HG03439 (cell line): ENCODE measurements around the gene SAPCD2.
A peak's percentile ranks its signal among the peaks of the same experiment; 100 is the strongest.

Experiments
- ATAC-seq: cut with Tn5 transposase; IDR thresholded peaks from one replicate; pipeline ENCODE4 v1.9.1; 2021; ENCODE audit warnings: mild to moderate bottlenecking, moderate library complexity; ENCODE audit not compliant: unreplicated experiment

SAPCD2 gene

GRCh38 chr9:137082925-137083290 lies 12.6 kb upstream of the SAPCD2 start:
- ATAC-seq, result no peak

GRCh38 chr9:137082222-137082924 lies 12.0 kb upstream of the SAPCD2 start:
- ATAC-seq, result no peak

DNA sequence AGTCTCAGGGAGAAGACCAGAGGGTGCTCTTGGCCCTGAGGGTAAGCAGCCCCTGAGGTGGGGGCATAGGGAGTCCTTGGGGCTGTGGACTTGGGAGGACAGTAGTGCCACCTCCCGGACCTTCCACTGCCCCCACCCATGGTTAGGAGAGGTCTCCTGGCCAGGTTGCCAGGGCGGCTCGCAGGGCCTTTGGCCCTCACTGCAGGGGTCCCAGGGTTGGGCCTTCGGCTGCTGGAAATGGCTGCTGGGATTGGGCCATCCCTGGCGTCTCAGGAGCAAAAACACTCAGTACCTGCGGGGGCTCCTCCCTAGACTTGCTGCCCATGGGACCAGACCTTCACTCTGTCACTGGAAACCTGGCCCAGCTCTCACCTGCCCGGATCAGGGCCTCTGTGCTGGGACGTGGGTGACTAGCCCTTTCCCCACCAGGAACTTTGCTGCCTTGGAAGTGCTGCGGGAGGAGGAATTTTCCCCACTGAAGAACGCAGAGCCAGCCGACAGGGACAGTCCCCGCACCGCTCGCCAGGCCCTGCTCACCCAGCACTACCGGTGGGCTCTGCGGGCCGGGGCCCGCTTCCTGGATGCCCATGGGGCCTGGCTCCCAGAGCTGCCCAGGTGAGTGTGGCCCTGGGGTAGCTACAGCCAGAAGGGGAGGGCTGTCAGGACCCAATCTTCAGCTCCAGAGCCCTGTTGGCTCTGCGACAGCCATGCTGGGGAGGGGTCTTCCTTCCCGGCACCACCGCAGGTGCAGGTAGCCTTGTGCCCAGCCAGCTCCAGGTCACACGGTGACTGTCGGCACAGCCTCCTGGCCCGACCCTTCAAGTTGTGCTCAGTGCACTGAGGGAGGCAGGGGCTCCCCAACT lies 10.1 kb upstream of the SAPCD2 start:
- ATAC-seq, result no peak

- ATAC-seq, result no peak
Observed at GRCh38 chr9:137079401-137079787, 9.0 kb upstream of the SAPCD2 start.

GRCh38 chr9:137078701-137079400 lies 8.5 kb upstream of the SAPCD2 start:
- no peak for ATAC-seq

- no peak for ATAC-seq
Observed at GRCh38 chr9:137077758-137078693, 7.7 kb upstream of the SAPCD2 start.

- ATAC-seq, result no peak
Observed at GRCh38 chr9:137077010-137077747, 6.8 kb upstream of the SAPCD2 start, which contains the start of gene UAP1L1. UAP1L1 (plus strand) TSS chr9:137077517; CDS start chr9:137077533, 16 bp downstream.

- no peak for ATAC-seq
Observed at GRCh38 chr9:137076636-137077009, 6.3 kb upstream of the SAPCD2 start.

DNA sequence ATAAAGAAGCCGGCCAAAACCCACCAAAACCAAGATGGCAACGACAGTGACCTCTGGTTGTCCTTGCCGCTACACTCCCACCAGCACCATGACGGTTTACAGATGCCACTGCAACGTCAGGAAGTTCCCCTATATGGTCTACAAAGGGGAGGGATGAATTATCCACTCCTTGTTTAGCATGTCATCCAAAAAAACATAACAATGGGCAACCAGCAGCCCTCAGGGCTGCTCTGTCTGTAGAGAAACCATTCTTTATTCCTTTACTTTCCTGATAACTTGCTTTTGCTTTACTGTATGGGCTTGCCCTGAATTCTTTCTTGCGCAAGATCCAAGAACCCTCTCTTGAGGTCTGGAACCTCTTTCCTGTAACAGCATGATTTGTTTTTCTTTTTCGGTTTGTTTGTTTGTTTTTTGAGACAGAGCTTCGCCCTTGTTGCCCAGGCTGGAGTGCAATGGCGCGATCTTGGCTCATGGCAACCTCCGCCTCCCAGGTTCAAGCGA lies 5.0 kb upstream of the SAPCD2 start:
- ATAC-seq, result no peak

DNA sequence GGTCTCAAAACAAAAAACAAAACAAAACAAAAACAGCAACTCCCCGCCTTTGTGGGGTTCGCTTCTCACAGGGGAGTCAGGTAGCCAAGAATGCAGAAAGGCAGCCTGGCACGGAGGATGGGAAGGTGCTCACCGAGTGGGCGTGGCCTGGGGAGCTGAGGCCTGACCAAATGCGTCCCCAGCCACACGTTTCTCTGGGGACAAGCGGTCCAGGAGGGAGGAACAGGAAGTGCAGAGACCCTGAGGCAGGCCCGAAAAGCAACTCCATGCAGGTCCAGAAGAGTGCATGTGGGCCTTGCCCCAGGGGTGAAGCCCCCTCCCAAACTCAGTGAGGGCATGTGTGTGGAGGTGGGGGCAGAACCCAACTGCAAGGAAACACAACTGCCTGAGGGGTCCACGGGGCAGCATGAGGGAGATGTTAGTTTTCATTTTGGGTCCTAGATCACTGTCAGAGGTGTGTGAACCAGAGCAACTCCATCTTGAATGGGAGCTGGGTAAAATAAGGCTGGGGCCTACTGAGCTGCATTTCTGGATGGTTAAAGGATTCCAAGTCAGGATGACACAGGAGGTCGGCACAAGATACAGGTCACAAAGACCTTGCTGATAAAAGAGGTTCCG lies 4.4 kb upstream of the SAPCD2 start:
- ATAC-seq, result no peak

- no peak for ATAC-seq
Observed at GRCh38 chr9:137073992-137074399, 3.6 kb upstream of the SAPCD2 start.

DNA sequence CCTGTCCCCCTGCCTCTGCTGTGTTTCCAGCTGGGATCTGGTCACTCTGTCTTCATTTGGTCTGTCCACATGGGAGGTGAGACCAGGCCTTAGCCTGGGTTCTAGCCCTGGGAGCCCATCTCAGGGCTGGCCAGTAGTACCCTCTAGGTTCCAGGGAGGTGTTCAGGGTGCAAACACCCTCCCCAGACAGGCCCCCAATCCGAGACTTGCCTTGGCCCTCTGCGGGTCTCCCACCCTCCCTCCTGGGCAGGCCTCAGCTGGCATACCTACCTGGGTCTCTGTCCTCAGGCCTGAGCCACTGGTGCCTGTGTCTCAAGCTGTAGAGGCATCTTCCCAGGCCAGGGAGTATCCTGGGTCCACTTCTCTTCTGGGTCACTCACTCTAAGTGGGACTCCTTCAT lies 925 bp upstream of the SAPCD2 start:
- no peak for ATAC-seq

GRCh38 chr9:137070906-137071275 lies 534 bp upstream of the SAPCD2 start:
- peak; percentile 5 for ATAC-seq

DNA sequence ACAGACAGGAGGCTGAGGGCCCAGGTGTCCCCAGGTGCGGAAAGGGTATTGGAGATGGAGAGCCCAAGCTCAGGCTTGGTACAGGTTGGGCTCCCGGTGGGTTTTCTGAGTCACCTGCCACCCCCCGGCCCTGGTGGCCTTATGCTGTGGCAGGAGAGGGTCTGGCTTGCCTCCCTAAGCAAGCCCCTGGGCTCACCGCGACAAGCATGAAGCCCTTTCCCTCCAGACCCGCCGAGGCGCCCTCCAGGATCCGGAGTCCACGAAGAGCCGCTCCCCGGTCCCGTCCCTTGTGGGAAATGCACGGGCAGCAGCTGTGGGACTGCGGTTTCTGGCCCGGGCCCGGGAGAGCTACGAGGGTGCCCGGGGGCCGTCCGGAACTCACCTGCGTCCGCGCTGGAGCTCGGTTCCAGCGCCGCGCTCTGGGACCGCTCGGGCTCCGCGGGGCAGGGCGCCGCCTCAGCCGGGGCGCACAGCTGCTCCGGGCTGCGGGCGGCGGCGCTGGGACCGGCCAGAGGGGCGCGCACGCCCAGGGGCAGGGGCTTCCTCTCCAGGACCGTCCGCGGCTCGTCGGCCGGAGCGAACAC lies 757 bp downstream of the SAPCD2 start:
- peak; percentile 0 for ATAC-seq

- no peak for ATAC-seq
Observed at GRCh38 chr9:137068539-137069507, 1.5 kb downstream of the SAPCD2 start.

- no peak for ATAC-seq
Observed at GRCh38 chr9:137067860-137068538, 2.4 kb downstream of the SAPCD2 start.
